ENCODE measurements around the gene FBXO44.
"Not testable (repeated sequence)": the region's sequence is repeated elsewhere in the genome, so short reads cannot be mapped to it uniquely, and the experiment has no call there.

Gene FBXO44, protein sequence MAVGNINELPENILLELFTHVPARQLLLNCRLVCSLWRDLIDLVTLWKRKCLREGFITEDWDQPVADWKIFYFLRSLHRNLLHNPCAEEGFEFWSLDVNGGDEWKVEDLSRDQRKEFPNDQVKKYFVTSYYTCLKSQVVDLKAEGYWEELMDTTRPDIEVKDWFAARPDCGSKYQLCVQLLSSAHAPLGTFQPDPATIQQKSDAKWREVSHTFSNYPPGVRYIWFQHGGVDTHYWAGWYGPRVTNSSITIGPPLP
- total RNA-seq = 2.5 to 9.3 (median 4.9) reads per million in 17 experiments

GRCh38 chr1:11654137-11654938, at the start of gene FBXO44, which contains the start of gene FBXO2:
Gene FBXO44 (plus strand): TSS chr1:11654877. CDS start chr1:11655836, 959 bp downstream.
Gene FBXO2 (minus strand): TSS chr1:11654429. CDS start chr1:11654340, 89 bp downstream.
- DNase-seq = peak in 3 of 4 experiments; percentile 20 to 73 (median 62)

DNA sequence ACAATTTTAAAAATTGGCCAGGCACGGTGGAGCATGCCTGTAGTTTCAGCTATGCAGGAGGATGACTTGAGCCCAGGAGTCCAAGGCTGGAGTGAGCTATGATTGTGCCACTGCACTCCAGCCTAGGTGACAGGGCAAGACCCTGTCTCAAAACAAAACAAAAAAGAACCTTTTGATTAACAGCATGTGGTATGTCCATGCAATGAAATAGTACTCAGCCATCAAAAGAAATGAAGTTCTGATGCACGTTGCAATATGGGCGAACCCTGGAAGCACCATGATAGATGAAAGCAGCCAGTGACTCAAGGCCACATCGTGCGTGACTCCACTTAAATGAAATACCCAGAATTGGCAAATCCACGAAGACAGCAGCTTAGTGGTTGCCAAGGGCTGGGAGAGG, 47.9 kb upstream of the FBXO44 start:
- DNase-seq = no peak

DNA sequence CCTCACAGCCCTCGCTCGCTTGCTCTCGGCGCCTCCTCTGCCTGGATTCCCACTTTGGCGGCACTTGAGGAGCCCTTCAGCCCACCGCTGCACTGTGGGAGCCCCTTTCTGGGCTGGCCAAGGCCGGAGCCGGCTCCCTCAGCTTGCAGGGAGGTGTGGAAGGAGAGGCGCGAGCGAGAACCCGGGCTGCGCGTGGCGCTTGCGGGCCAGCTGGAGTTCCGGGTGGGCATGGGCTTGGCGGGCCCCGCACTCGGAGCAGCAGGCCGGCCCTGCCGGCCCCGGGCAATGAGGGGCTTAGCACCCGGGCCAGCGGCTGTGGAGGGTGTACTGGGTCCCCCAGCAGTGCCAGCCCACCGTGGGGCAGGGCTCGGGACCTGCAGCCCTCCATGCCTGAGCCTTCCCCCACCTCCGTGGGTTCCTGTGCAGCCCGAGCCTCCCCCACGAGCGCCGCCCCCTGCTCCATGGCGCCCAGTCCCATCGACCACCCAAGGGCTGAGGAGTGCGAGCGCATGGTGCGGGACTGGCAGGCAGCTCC, 46.0 kb upstream of the FBXO44 start:
- not testable (repeated sequence) for DNase-seq

- not testable (repeated sequence) for DNase-seq
These were observed 45.3 kb upstream of the FBXO44 start for GRCh38 chr1:11609378-11609777.

DNA sequence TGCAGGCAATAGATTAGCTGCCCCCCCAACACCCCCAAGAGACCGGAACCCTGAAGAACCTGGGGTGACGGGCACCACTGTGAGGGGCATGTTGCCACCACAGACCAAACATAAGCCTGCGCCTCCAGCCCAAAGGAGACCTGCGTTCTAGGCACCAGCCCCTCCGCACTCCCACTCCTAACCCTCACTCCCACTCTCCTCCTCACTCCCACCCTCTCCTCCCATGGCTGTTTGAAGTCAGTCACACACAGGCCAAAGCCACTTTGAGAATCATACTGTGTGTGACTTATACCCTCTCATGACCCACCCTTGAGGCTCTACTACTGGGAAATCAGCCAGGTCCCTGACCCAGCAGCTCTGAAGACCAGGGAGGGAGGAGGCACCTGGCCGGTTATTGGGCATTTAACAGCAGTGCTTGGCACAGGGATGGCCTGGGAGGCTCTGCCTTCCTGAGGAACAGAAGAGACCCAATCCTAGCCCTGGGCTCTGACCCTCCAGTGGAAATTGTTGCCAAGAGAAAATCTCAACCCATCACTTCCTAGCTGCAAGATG, 44.0 kb upstream of the FBXO44 start:
- no peak for DNase-seq

DNA sequence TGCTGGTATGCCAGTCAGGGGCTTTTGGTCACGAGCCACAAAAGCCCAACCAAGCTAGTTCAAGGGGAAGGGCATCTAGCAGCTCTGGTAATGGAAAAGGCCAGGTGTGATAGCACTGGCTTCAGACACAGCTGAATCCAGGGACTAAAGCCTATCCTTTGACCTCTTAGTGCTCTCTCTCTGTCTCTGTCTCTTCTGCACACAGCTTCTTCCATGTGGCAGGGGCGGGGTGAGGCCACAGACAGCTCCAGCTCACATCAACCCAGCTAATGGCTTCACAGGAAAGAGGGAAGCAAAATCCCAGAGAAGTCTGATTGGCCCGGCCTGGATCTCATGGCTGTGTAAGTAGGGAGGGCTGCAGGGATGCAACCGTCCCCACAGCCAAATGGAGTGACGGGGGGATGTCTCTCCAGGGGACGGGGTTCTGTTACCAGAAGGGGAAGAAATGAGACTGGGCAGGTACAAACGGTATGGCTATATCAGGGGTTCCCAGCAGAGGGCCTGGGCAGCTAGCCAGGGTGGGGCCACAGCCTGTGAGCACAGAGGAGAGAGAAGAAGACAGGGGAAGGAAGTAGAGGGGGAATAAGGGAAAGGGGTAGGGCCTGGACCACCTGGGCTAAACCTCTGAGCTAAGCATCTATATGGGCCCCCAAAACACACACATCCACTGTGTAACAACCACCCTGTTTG, 42.9 kb upstream of the FBXO44 start:
- DNase-seq = no peak

DNA sequence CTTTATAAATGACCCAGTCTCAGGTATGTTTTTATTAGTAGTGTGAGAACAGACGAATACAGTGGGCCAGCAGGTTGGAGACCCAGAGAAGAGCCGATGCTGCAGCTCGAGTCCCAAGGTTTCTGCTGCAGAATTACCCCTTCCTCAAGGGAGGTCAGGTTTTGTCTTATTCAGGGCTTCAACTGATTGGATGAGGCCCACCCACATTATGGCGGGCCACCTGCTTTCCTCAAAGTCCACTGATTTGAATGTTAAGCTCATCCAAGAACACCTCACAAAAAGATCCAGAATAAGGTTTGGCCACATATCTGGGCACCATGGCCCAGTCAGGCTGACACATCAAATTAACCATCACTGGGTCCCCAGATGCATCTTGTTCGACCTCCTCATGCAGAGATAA, 41.3 kb upstream of the FBXO44 start:
- DNase-seq = no peak

GRCh38 chr1:11615090-11615489, 39.6 kb upstream of the FBXO44 start:
- DNase-seq = no peak

DNA sequence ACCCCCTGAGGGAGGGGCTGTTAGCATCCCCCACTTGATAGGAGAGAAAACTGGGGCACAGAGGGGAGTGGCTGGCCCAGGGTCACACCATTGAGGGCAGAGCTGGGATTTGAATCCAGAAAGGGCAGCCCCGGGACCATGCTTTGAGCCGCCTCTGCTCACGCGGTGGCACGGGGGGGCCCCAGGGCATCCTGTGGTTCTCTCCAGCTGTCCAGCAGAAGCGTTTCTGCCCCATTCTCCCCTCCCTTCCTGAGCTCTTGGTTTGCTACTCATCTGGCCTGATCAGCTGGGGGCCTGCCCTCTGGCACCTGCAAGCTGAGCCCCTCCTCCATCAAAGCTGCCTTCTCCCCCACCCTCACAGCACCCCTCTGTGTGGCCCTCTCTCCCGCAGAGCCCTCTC, 37.9 kb upstream of the FBXO44 start:
- DNase-seq = no peak

DNA sequence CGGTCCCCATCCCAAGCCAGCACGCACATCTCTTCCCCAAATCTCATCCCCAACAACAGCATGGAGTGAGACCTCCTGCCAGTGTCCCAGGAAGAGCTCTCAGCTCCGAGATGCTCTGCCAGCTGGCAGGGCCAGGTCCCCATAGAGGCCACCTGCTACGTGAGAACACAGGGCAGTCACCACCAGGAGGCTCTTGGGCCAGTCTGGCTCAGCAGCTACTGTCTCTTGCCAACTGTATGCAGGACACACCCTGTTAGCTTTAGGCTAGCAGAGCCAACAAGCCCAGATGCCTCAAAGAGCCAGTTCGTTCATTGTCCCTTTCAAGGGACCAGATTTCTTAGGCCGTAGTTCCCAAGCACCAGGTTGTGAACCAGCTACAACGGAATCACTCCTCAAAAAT, 37.4 kb upstream of the FBXO44 start:
- DNase-seq = no peak

- DNase-seq = no peak
These were observed 36.9 kb upstream of the FBXO44 start for GRCh38 chr1:11617741-11618140.

- no peak for DNase-seq
These were observed 34.3 kb upstream of the FBXO44 start for GRCh38 chr1:11620405-11620804.

- no peak for DNase-seq
These were observed 33.8 kb upstream of the FBXO44 start for GRCh38 chr1:11620924-11621323.

- no peak for DNase-seq
These were observed 32.3 kb upstream of the FBXO44 start for GRCh38 chr1:11622398-11622797.

DNA sequence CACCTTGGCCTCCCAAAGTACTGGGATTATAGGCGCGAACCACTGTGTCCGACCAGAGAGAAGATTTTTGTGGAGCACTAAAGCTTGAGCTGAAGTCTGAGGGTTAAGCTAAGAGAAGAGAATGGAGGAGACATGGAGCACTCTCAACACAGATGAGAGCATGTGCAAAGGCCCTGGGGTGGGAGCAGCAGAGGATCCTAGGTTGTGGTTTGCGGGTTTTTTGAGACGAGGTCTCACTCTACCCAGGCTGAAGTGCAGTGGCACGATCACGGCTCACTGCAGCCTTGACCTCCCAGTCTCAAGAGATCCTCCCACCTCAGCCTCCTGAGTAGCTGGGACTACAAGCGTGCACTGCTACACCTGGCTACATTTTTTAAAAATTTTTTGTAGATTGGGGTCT, 31.0 kb upstream of the FBXO44 start:
- DNase-seq = no peak

GRCh38 chr1:11626551-11626950, 28.1 kb upstream of the FBXO44 start:
- no peak for DNase-seq

DNA sequence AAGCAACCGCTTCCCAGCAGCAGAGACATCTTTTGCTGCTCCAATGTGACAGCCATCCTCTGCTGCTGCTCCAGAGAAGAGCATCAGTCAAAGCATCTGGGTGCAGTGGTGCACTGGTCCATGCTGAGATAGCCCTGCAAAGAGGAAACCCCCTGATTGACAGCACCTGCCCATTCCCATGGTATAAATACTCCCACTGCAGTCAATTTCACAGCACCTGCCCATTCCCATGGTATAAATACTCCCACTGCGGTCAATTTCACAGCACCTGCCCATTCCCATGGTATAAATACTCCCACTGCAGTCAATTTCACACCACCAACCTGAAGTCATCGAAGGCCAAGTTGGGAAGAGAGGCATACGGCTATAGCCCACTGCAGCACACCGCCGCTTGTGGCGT, 25.9 kb upstream of the FBXO44 start:
- no peak for DNase-seq

DNA sequence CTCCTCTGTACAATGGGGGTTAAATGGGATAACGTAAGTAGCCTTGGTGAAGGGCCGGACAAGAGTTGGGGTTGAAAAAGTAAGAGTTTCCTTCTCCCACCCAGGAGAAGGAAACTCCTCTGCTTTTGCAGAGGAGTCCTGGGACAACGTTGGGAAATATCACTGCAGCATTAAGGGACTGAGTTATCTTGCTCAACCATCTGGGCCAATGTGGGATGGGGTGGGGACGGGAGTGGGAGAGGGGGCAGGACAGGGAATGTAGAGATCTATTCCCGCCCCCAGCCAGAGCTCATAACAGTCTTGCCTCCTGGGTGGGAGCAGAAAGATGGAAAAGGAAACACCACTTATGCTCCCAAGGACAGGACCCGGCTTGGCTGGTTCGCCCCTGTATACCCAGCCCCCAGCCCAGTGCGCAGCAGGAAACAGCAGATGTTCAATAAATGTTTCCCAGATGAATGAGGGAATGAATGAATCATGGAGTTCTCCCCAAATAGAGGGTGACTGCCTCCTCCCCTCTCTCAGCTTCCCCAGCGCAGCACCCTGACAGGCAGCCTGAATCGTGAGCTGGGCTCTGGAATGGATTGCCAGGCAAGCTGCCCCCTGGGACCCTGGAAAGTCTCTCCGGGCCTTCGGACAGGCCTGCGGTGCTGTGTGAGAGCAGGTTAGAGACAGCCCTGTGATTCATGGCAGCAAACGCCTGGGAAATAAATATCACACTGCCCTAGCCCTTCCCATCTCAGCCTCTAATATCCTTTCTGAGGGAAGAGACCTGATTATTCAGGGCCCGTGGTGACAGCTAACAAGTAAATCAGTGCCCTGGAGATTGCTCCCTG, 25.3 kb upstream of the FBXO44 start:
- DNase-seq = no peak

GRCh38 chr1:11634365-11635192, 20.1 kb upstream of the FBXO44 start:
- no peak for DNase-seq

DNA sequence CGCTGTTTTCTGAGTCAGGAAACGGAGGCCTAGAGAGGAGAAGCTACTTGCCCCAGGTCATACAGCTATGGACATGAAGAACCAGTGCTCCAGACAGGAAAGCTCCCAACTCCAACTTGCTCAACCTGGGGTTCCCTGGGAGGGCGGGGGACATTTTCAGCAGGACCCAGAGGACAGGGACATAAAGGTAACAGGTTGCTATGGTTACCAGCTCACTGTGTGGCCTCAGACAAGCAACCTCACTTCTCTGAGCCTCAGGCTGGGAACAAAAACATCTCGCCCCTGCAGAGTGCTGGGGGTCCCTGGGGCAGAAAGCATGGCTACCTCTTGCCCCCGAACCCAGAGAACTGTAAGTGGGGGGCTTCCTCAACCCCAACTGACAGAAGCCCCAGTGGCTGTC, 16.6 kb upstream of the FBXO44 start:
- DNase-seq = no peak

- DNase-seq = no peak
These were observed 15.3 kb upstream of the FBXO44 start for GRCh38 chr1:11639372-11639771.

Measured in suppressor macrophage (primary cell).